RWPE1 (cell line): ENCODE results near the gene PCDHA3.
"Not testable (repeated sequence)": the region's sequence is repeated elsewhere in the genome, so short reads cannot be mapped to it uniquely, and the experiment has no call there.

Source experiments
- CTCF ChIA-PET: fragments of 350-600 bp; sonication (Branson Sonifier 250); formaldehyde crosslinking; extraction: SDS; loops from one replicate; lab custom pipeline; 2021; lab: Yijun Ruan, JAX
- POLR2A ChIA-PET: fragments of 400-600 bp; formaldehyde crosslinking; extraction: SDS; loops from one replicate; lab custom pipeline; 2020; ENCODE audit warnings: antibody characterized with exemption; ENCODE audit not compliant: low non-redundant PET; lab: Yijun Ruan, JAX
- DNase-seq: peaks from one replicate; pipeline ENCODE4 v3.0.0; 2012; ENCODE audit warnings: low spot score
- H3K27ac ChIP-seq: fragments of 450-650 bp; 2 replicates; pipeline ENCODE4 v1.5.1; 2017
- CTCF ChIP-seq: fragments of 450-650 bp; conservative IDR thresholded peaks from 2 replicates; pipeline ENCODE4 v1.5.1; 2017; ENCODE audit warnings: low read depth, mild to moderate bottlenecking

Gene PCDHA3

GRCh38 chr5:140835622-140836510 lies 35.0 kb downstream of the PCDHA3 start:
- no peak for TF ChIP-seq CTCF
- CTCF ChIA-PET: interaction anchor here (0.5 kb wide), 2 partner anchors 24 to 387 kb away, joined by 3 to 4 read pairs; partner anchors contain the start of gene PCDHB14
- POLR2A ChIA-PET: no interaction called here

GRCh38 chr5:140840978-140841962 lies 40.4 kb downstream of the PCDHA3 start, which contains the start of gene PCDHA8:
PCDHA8 (plus strand) TSS chr5:140841187; CDS start chr5:140841322, 135 bp downstream.
- peak; percentile 85 for TF ChIP-seq CTCF
- peak; percentile 73 for DNase-seq
- ChIA-PET POLR2A (interaction anchor here (0.5 to 1.0 kb wide), 4 partner anchors 18 to 642 kb away, joined by 3 to 6 read pairs (median 4); no protein-coding TSS in a partner anchor), CTCF (interaction anchor here (0.5 to 4.7 kb wide), 41 partner anchors 8 to 1942 kb away, joined by 3 to 123 read pairs (median 4); partner anchors contain the start of genes PCDHA1, PCDHA11, PCDHA12 and PCDHA13)
- H3K27ac ChIP-seq: no peak within 1 kb of the TSS

More at GRCh38 chr5:140835622-140836510, 35.0 kb downstream of the PCDHA3 start:
- DNase-seq: no peak
- H3K27ac ChIP-seq: no peak overlapping the region

GRCh38 chr5:140842798-140843733 lies 42.2 kb downstream of the PCDHA3 start:
- H3K27ac ChIP-seq: no peak overlapping the region
- CTCF ChIA-PET: interaction anchor here (2.2 to 4.7 kb wide), 2 partner anchors 19 to 26 kb away, joined by 19 to 123 read pairs; partner anchors contain the start of gene PCDHA11
- TF ChIP-seq CTCF: no peak

GRCh38 chr5:140848139-140849102 lies 47.6 kb downstream of the PCDHA3 start, which contains the start of gene PCDHA9:
PCDHA9 (plus strand) TSS chr5:140848382; CDS start chr5:140848496, 114 bp downstream.
- DNase-seq, CTCF ChIA-PET, H3K27ac ChIP-seq, POLR2A ChIA-PET: not testable (repeated sequence)

More at GRCh38 chr5:140842798-140843733, 42.2 kb downstream of the PCDHA3 start:
- POLR2A ChIA-PET: interaction anchor here (0.6 kb wide), 1 partner anchor 16 kb away, joined by 4 read pairs; no protein-coding TSS in a partner anchor
- no peak for DNase-seq

- CTCF ChIA-PET, POLR2A ChIA-PET, DNase-seq: not testable (repeated sequence)
These were observed 49.2 kb downstream of the PCDHA3 start for GRCh38 chr5:140849831-140850634.

More at GRCh38 chr5:140849831-140850634, 49.2 kb downstream of the PCDHA3 start:
- H3K27ac ChIP-seq: not testable (repeated sequence)
